Stimulated activated CD8-positive, alpha-beta memory T cell treated with anti-CD3 and anti-CD28 coated beads, Interleukin-7, amount 100 ng/mL, for 48 hours (primary cell): ENCODE measurements around the gene STARD8.
"Not testable (repeated sequence)": the region's sequence is repeated elsewhere in the genome, so short reads cannot be mapped to it uniquely, and the experiment has no call there.

Experiments used
- DNase-seq, 2 donors: peaks; one replicate each; pipeline ENCODE4 v3.0.0-alpha.2; 2020; ENCODE audit warnings: low read depth in 1 of 2; ENCODE audit errors: extremely low read depth in 1 of 2

Gene STARD8

DNA sequence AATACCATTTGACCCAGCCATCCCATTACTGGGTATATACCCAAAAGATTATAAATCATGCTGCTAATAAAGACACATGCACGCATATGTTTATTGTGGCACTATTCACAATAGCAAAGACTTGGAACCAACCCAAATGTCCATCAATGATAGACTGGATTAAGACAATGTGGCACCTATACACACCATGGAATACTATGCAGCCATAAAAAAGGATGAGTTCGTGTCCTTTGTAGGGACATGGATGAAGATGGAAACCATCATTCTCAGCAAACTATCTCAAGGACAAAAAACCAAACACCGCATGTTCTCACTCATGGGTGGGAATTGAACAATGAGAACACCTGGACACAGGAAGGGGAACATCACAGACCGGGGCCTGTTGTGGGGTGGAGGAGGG lies 9.0 kb downstream of the STARD8 start:
- DNase-seq, result not testable (repeated sequence)

GRCh38 chrX:68658530-68658929 lies 11.1 kb downstream of the STARD8 start:
- DNase-seq, result no peak

GRCh38 chrX:68659385-68659784 lies 11.9 kb downstream of the STARD8 start:
- DNase-seq, result no peak

- DNase-seq, result no peak
Measured at GRCh38 chrX:68659786-68660185, 12.3 kb downstream of the STARD8 start.

DNA sequence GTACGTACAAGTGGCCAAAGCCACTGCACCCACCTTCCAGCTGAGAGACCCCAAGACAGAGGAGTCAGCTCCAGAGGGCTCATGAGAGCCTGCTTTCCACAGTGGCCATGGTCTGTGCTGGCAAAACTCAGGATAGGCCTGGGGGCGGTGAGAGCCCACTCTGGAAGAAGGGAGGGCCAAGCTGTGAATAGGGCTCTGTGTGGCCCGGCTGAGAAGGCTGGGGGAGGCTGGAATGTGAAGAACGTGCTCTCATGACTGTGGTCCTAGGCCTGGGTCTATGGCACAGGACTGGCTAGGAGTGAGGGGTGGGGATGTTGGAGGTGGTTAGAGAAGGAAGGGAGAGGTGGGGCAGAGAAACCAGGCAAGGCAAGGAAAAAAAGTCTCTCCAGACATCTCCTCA lies 13.3 kb downstream of the STARD8 start:
- DNase-seq, result no peak

GRCh38 chrX:68665502-68665901 lies 18.0 kb downstream of the STARD8 start:
- no peak for DNase-seq

- DNase-seq, result no peak
Measured at GRCh38 chrX:68666580-68666979, 19.1 kb downstream of the STARD8 start.

GRCh38 chrX:68669094-68669860 lies 21.8 kb downstream of the STARD8 start:
- no peak for DNase-seq

DNA sequence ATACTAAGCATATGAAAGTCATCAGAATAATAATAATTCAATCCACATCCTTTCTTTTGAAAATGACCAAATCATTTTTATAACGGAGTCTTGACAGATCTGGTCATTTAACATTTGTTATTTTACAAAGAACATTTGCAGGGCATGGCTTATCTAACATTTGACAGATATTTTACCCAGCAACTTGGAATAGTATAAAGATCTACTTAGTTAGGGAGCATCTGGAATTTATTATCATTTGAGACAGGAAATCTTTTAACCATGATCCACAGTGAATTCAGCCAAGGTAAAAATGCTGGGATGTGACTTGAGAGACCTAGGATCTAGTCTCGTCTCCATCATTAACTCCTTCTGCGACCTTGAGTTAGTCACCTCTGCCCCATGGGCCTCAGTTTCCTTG lies 22.4 kb downstream of the STARD8 start:
- DNase-seq, result no peak

DNA sequence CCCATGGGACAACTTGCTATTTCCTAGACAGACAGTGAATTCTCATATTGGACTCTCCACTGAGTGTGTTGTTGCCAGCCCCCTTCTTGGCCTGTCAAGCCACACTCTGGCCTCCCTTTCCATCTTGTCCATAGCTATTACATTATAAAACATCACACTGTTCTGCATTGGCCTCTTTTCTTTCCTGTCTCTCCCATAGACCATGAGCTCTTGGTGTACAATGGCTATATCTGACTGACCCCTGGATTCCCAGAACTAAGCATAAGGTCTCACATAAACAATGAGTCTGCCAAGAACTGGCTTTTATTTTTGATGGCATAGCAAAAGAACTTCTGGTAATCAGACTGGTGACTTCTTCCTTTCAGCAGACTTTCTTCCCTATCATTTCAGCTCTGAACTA lies 23.8 kb downstream of the STARD8 start:
- DNase-seq, result no peak

GRCh38 chrX:68672581-68673318 lies 25.3 kb downstream of the STARD8 start:
- DNase-seq, result no peak

GRCh38 chrX:68675571-68675970 lies 28.1 kb downstream of the STARD8 start:
- no peak for DNase-seq

GRCh38 chrX:68676335-68676734 lies 28.9 kb downstream of the STARD8 start:
- no peak for DNase-seq

GRCh38 chrX:68677998-68678397 lies 30.5 kb downstream of the STARD8 start:
- no peak for DNase-seq

GRCh38 chrX:68681443-68681941 lies 34.0 kb downstream of the STARD8 start:
- no peak for DNase-seq

DNA sequence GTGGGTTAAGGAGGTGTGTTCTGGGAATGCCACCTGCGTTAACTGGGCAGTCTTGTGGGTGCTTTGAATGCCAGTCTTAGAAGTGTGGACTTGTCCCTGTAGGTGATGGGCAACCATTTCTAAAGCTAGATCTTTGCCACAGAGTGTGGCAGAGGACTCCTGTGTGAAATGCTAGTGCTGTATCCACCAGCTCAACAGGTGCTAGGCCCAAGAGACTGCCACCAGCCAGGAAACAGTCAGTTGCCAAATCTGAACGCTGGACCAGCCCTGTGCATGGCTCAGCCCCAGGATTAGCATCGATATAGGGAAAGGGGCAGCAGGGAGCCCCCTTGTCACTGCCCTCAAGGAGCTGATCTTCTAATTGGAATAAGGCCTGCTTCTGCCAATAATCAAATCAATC lies 35.3 kb downstream of the STARD8 start:
- DNase-seq, result no peak

DNA sequence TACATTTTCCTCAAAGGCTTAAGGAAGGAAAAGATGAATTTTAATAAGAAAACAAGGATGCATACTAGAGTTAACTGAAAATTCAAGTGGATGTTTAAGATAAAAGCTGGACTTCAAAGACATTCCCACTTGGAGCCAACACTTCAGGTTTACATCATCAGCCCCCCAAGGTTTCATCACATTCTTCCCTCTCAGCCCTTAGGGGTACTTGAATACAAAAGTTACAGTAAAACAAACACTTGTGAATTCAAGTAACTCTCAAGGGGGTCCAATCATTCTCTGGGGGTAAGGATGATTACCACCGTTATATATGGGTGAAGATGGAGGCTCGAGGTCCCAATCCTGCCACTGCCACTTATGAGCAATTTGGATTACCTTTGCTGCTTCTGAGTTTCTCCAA lies 36.1 kb downstream of the STARD8 start:
- DNase-seq, result no peak

GRCh38 chrX:68684291-68684918 lies 36.9 kb downstream of the STARD8 start:
- no peak for DNase-seq

GRCh38 chrX:68684919-68685304 lies 37.4 kb downstream of the STARD8 start:
- no peak for DNase-seq

DNA sequence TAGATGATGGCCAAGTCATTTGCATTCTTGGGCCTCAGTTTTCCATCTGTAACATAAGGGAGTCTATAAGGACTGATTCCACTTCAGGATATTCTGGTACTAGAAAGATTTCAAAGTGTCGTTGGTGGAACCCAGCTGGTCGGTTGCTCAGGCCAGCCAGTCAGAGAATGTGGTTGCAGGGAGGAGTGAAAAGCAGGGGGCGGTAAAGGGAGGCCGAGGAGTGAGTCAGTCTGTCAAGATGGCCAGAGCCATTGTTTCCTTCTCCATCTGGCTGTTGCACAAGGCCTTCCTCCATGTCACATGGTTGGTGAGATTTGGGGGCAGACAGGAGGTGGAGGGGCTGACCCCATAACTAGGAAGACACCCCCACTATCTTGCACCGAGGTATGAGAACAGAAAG lies 38.2 kb downstream of the STARD8 start:
- no peak for DNase-seq

DNA sequence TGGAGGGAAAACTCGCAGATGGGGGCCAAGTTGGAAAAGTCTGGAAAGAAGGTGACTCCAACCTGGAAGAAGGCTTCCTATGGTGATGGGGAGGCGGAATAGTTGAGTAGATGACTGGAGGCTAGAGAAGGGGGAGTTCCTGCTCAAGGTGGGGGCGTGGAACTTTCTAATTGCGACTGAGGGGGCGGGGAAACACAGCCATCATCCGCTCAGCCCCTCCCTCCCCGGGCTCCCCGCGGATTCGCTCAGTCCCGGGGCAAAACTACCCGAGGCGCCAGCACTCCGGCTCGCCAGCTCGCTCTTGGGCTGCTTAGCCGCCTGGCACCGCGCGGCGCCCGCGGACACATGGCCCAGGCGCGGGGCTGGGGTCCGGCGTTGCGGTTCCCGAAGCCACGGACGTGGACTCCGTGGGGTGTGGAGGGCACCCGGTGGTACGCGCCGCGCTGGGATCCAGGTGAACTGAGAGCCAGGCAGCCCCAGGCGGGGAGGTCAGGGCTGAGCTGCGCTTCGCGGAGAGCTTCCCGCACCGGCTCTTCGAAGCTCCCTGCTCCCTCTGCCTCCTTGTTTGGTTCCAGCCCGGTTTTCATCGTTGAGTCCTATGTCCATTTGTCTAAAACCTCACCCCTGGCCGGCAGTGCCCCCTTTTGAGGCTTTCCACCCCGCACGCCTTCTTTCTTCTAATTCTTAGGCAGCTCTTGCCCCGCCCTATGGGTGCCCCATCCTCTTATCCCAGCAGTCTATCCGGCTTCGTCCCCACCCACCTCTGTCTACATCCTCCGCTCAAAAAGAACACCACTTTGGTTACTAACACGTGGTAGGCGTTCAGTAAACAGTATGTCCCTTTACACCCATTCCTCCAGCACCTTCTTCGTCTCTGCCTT lies 38.9 kb downstream of the STARD8 start:
- DNase-seq, result no peak
